ENCODE data around the gene DDX51.

Gene DDX51

DNA sequence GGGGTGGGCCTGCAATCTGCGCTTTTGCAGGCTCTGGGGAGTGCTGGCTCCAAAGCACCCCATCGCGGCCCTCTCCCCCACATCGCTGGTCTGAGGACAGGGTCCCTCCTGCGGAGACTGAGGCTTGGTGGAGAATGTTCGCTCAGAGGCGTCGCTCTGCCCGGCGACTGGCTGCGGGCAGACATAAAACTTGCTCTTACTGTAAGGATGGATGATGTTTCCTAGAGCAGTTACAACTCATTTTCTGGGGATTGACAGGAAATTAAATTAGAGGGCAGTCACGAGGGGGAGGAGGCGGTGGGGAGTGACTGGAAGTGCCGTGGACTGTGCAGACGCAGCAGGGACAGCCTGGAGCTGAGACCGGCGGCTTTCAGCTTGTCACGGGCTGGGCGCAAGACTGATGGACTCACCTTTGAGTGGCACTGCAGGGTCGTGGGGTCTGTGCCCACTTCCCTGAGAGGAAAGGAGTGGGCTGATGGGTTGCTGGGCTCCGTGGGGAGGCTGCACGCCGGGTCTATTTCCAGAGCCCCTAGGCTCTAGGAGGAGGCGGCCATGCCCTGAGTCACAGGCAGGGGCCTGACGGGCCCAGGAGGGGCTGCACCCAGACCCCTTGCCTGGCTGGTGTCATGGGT, 32.9 kb upstream of the DDX51 start:
- Histone ChIP-seq H3K27me3 (ENCODE audit: insufficient read depth, low read length, poor library complexity, severe bottlenecking) (no peaks in the 10 kb centered on the region), H3K4me2 (ENCODE audit: low read depth, low read length, poor library complexity, severe bottlenecking) (no peak overlapping the region), H3K9me2 (replicated peaks; ENCODE audit: low read depth, low read length) (no peaks in the 10 kb centered on the region), H3F3A (ENCODE audit: low read depth) (no peaks in the 10 kb centered on the region), H2AFZ (ENCODE audit: low read length) (no peak overlapping the region), H3K79me2 (ENCODE audit: insufficient read depth, low read length) (no peaks in the 10 kb centered on the region), H3K4me1 (ENCODE audit: insufficient read depth, low read length, poor library complexity, severe bottlenecking) (peaks cover 24% of the 10 kb centered on the region), H3K36me3 (ENCODE audit: insufficient read depth, low read length) (no peaks in the 10 kb centered on the region), H4K20me1 (ENCODE audit: insufficient read depth, low read length, poor library complexity, severe bottlenecking) (no peaks in the 10 kb centered on the region), H3K4me3 (ENCODE audit: low read length, poor library complexity, severe bottlenecking) (no peak overlapping the region), H3K9ac (ENCODE audit: low read depth, low read length, poor library complexity, severe bottlenecking) (no peak overlapping the region), H3K9me3 (ENCODE audit: insufficient read depth, low read depth, low read length) (no peaks in the 10 kb centered on the region)
- TF ChIP-seq EZH2phosphoT487 (IDR thresholded peaks at IDR 0.05; ENCODE audit: borderline replicate concordance) = no peak
- TF ChIP-seq, protein P1, sequence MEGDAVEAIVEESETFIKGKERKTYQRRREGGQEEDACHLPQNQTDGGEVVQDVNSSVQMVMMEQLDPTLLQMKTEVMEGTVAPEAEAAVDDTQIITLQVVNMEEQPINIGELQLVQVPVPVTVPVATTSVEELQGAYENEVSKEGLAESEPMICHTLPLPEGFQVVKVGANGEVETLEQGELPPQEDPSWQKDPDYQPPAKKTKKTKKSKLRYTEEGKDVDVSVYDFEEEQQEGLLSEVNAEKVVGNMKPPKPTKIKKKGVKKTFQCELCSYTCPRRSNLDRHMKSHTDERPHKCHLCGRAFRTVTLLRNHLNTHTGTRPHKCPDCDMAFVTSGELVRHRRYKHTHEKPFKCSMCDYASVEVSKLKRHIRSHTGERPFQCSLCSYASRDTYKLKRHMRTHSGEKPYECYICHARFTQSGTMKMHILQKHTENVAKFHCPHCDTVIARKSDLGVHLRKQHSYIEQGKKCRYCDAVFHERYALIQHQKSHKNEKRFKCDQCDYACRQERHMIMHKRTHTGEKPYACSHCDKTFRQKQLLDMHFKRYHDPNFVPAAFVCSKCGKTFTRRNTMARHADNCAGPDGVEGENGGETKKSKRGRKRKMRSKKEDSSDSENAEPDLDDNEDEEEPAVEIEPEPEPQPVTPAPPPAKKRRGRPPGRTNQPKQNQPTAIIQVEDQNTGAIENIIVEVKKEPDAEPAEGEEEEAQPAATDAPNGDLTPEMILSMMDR (conservative IDR thresholded peaks at IDR 0.05; ENCODE audit: low read length) = no peak

DNA sequence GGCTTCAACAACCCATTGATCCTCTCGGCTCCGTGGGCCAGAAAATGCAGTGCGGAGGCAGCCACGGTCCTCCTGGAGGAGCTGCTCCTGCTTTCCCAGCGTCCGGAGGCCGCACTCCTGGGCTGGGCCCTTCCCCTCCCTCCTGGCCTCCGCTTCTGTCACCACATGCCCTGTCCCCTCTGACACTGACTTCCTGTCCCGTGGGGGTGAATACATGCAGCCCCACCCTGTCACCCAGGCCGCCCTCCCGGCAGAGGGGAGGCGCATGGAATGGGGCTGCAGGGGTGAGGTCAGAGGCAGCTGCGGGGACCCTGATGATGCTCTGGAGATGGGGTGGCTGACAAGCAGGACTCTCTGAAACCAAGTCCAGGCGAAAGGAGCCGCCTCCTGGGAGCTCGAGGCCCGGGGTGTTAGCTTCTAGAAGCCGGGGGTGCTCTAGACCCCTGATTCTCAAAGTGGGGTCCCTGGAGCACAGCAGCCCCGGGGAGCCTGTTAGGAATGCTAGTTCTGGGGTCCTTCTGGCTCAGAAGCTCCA, 32.3 kb upstream of the DDX51 start:
- Histone ChIP-seq H3K4me2 (ENCODE audit: low read depth, low read length, poor library complexity, severe bottlenecking) (no peak overlapping the region), H3K9me3 (ENCODE audit: insufficient read depth, low read depth, low read length) (no peaks in the 10 kb centered on the region), H3F3A (ENCODE audit: low read depth) (no peaks in the 10 kb centered on the region), H4K20me1 (ENCODE audit: insufficient read depth, low read length, poor library complexity, severe bottlenecking) (no peaks in the 10 kb centered on the region), H3K79me2 (ENCODE audit: insufficient read depth, low read length) (no peaks in the 10 kb centered on the region), H3K4me3 (ENCODE audit: low read length, poor library complexity, severe bottlenecking) (no peak overlapping the region), H3K27me3 (ENCODE audit: insufficient read depth, low read length, poor library complexity, severe bottlenecking) (no peaks in the 10 kb centered on the region), H3K36me3 (ENCODE audit: insufficient read depth, low read length) (no peaks in the 10 kb centered on the region), H3K9ac (ENCODE audit: low read depth, low read length, poor library complexity, severe bottlenecking) (no peak overlapping the region), H2AFZ (ENCODE audit: low read length) (no peak overlapping the region), H3K4me1 (ENCODE audit: insufficient read depth, low read length, poor library complexity, severe bottlenecking) (peaks cover 24% of the 10 kb centered on the region), H3K9me2 (replicated peaks; ENCODE audit: low read depth, low read length) (no peaks in the 10 kb centered on the region)
- TF ChIP-seq, protein P1 (conservative IDR thresholded peaks at IDR 0.05; ENCODE audit: low read length) = no peak
- no peak for TF ChIP-seq EZH2phosphoT487 (IDR thresholded peaks at IDR 0.05; ENCODE audit: borderline replicate concordance)

DNA sequence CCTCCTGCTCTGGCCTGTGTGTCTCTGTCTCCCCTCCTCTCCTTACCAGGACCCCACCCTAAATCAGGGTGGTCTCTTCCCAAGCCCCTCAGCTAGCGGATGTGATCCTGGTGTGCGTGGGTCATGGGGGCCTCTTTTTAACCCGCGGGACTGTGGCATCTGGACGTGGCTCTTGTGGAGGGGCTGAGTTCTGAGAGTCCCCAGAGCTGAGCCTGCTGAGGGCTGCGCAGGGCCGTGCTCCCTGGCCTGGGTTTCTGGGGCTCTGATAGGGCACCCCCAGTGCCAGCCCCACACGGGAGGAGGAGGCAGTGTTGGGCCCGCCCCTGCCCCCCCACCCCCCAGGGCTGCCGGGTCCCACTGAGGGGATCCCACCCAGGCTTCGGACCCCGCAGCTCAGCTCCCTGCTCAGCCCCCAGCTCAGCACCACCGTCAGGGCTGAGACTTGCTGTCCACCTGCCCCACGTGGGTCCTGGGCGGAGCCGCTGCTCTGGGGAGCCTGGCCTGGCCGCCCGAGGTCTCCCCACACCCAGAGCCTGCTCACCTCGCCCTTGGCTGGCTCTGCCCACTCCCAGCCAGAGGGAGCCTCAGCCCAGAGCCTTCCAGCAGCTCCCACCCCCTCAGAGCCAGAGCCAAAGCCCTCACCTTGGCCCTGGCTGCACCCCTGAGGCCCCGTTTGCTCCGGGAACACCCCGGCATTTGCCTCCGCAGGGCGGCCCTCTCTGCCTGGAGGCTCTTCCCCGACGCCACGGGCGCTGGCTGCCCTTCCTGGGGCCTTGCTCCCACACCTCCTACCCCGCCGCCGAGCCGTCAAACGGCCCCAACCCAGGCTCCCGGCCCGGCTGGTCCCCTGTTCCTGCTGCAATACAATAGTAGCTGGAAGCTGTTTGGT, 31.6 kb upstream of the DDX51 start:
- no peaks in the 10 kb centered on the region for H3K9me2 ChIP-seq (replicated peaks; ENCODE audit: low read depth, low read length)
- no peak overlapping the region for H3K4me2 ChIP-seq (ENCODE audit: low read depth, low read length, poor library complexity, severe bottlenecking)
- no peaks in the 10 kb centered on the region for H3K9me3 ChIP-seq (ENCODE audit: insufficient read depth, low read depth, low read length)
- peaks cover 24% of the 10 kb centered on the region for H3K4me1 ChIP-seq (ENCODE audit: insufficient read depth, low read length, poor library complexity, severe bottlenecking)
- H3K9ac ChIP-seq (ENCODE audit: low read depth, low read length, poor library complexity, severe bottlenecking) = no peak overlapping the region
- no peak overlapping the region for H2AFZ ChIP-seq (ENCODE audit: low read length)
- no peaks in the 10 kb centered on the region for H3K79me2 ChIP-seq (ENCODE audit: insufficient read depth, low read length)
- H3K36me3 ChIP-seq (ENCODE audit: insufficient read depth, low read length) = no peaks in the 10 kb centered on the region
- H3F3A ChIP-seq (ENCODE audit: low read depth) = no peaks in the 10 kb centered on the region
- H4K20me1 ChIP-seq (ENCODE audit: insufficient read depth, low read length, poor library complexity, severe bottlenecking) = no peaks in the 10 kb centered on the region
- H3K4me3 ChIP-seq (ENCODE audit: low read length, poor library complexity, severe bottlenecking) = no peak overlapping the region
- TF ChIP-seq, protein P1 (conservative IDR thresholded peaks at IDR 0.05; ENCODE audit: low read length) = no peak
- no peak for TF ChIP-seq EZH2phosphoT487 (IDR thresholded peaks at IDR 0.05; ENCODE audit: borderline replicate concordance)
- H3K27me3 ChIP-seq (ENCODE audit: insufficient read depth, low read length, poor library complexity, severe bottlenecking) = no peaks in the 10 kb centered on the region
